Memory B cell (primary cell): ENCODE results near the gene NTNG2.
A peak's percentile ranks its signal among the peaks of the same experiment; 100 is the strongest.

Experiments used
- ATAC-seq: fragments of 150-1000 bp; cut with Tn5 transposase; 2 replicates; pipeline ENCODE4 v1.10.0; 2021; ENCODE audit warnings: low read depth, mild to moderate bottlenecking, moderate library complexity
- DNase-seq, 2 donors: peaks; one replicate each; pipeline ENCODE4 v3.0.0; 2022; ENCODE audit warnings: low spot score in 2 of 2
- H3K27ac Mint-ChIP-seq: one replicate; pipeline ENCODE4 v1.8.0; 2022; ENCODE audit warnings: mild to moderate bottlenecking, moderate library complexity, mixed read lengths
- H3K27me3 Mint-ChIP-seq: one replicate; pipeline ENCODE4 v1.8.0; 2022; ENCODE audit warnings: mixed read lengths
- H3K36me3 Mint-ChIP-seq: one replicate; pipeline ENCODE4 v1.8.0; 2022; ENCODE audit warnings: mild to moderate bottlenecking, mixed read lengths
- H3K4me1 Mint-ChIP-seq: one replicate; pipeline ENCODE4 v1.8.0; 2022; ENCODE audit warnings: mixed read lengths
- H3K4me3 Mint-ChIP-seq: one replicate; pipeline ENCODE4 v1.8.0; 2022; ENCODE audit warnings: mild to moderate bottlenecking, moderate library complexity, mixed read lengths
- H3K9me3 Mint-ChIP-seq: one replicate; pipeline ENCODE4 v1.8.0; 2022; ENCODE audit warnings: mixed read lengths

The NTNG2 gene

DNA sequence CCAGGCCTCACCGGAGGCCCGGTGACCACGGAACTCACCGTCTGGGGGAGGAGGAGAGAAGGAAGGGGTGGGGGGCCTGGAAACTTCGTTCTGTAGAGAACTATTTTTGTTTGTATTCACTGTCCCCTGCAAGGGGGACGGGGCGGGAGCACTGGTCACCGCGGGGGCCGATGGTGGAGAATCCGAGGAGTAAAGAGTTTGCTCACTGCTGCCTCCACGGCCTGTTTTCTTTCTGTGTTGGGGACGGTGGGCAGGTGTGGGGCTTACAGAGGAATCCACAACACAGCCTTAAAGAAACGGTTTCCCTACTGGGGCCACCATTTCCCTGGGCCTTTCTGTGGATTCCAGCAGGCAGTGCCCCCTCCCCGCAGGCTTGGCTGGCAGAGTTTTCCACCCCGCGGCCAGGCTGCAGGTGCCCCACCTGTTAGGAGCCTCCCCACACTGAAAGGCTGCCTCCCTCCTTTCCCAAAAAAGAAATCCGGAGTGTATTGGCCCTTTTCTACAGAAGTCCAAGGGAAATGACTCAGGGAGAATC is 80.8 kb downstream of the NTNG2 start:
- Mint-ChIP-seq H3K9me3 (no peaks in the 10 kb centered on the region), H3K4me1 (peaks cover 12% of the 10 kb centered on the region), H3K27me3 (peaks cover 2% of the 10 kb centered on the region), H3K36me3 (no peaks in the 10 kb centered on the region), H3K27ac (peak overlapping the region; percentile 76), H3K4me3 (peak overlapping the region; percentile 89)
- ATAC-seq (no peak), DNase-seq (no peak)

DNA sequence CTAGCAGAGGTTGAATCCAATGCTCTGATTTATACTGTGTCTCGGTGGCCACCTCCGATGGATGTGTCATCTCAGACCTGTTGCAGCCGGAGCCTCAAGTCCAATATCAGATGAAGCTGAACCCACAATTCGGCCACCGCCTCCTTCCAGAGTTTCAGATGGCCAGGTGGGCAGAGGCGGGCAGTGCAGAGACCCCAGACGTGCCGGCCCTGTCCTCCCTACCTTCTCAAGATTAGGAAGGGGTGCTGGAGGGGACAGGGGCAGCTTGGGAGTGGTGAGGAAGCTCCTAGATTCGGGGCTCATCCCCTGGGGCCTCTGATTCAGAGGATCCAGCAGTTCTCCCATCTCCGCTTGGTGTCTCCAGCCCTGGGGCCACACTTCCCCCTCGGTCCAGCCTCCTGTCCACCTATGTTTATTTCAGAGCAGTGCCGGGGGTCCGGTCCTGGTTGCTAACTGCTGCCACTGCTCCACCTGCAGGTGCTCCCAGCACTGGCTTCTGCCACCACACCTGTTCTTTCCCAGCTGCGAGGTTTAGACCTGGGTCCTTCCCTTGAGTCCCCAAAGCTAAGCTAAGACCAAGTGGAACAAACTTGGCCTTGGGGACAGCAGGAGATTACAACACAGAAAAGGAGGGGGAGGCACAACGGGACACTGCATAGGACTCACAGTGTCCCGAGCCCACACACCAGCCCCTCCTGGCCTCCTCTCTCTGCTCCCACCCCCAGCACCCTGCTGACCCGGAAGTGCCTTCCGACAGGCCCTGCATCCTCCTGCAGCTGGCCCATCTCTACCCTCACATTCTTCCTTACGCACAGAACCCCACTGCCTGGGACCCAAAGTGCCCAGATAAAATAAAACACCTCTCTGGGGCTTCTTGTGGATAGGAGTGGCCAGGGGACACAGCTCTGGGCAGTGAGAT is 81.6 kb downstream of the NTNG2 start:
- H3K27ac Mint-ChIP-seq = no peak overlapping the region
- no peaks in the 10 kb centered on the region for H3K9me3 Mint-ChIP-seq
- H3K4me3 Mint-ChIP-seq = peak overlapping the region; percentile 64
- H3K4me1 Mint-ChIP-seq = peaks cover 12% of the 10 kb centered on the region
- DNase-seq (no peak), ATAC-seq (no peak)
- peaks cover 2% of the 10 kb centered on the region for H3K27me3 Mint-ChIP-seq
- H3K36me3 Mint-ChIP-seq = no peaks in the 10 kb centered on the region

DNA sequence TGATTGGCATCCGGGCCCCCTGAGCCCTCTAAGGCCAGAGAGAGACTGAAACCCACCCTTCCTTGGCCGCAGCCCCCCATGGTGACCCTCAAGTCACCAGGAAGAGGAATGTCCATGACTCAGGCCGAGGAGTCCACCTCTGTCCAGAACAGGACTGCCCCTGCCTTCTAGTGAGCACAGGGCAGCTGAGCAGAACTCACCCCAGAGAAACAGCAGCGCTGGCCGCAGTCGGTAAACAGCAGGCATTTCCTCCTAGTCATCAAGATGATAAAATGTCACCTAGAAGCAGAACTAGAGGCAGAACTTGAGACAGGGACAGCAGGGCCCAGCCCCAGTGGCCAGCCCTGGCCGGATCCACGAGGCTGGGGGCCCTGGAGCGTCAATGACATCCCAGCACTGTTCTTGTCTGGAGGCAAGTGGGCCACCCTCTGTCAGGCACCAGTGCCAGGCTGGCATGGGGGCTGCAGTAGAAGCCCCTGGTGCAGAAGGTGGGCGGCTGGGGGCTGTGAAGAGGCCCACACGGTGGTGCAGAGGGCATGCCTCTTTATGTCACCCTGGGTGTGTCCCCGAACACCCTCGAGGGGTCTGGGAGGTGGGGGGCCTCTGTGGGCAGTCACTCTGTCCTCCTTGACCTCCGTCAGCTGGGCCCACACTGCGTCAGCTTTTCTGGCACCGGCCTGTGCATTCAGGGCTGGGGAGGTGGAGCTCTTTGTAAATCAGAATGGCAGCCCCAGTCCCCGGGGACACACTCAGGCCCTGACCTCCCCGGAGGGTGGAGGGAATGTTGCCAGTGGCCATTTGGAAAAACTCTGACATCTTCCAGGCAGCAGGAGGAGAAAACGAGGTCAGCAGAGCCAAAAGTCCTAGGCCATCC is 83.0 kb downstream of the NTNG2 start:
- no peak for DNase-seq
- Mint-ChIP-seq H3K27me3 (peaks cover 2% of the 10 kb centered on the region), H3K4me3 (no peak overlapping the region), H3K4me1 (peaks cover 7% of the 10 kb centered on the region), H3K9me3 (no peaks in the 10 kb centered on the region), H3K27ac (no peak overlapping the region), H3K36me3 (no peaks in the 10 kb centered on the region)
- no peak for ATAC-seq

GRCh38 chr9:132245465-132245864 is 83.6 kb downstream of the NTNG2 start:
- peaks cover 2% of the 10 kb centered on the region for H3K27me3 Mint-ChIP-seq
- DNase-seq = no peak
- H3K4me1 Mint-ChIP-seq = peaks cover 7% of the 10 kb centered on the region
- H3K27ac Mint-ChIP-seq = no peak overlapping the region
- no peak for ATAC-seq
- no peaks in the 10 kb centered on the region for H3K9me3 Mint-ChIP-seq
- H3K4me3 Mint-ChIP-seq = no peak overlapping the region
- H3K36me3 Mint-ChIP-seq = no peaks in the 10 kb centered on the region

GRCh38 chr9:132247942-132248341 is 86.1 kb downstream of the NTNG2 start:
- no peaks in the 10 kb centered on the region for H3K4me1 Mint-ChIP-seq
- no peak overlapping the region for H3K27ac Mint-ChIP-seq
- H3K27me3 Mint-ChIP-seq = peaks cover 2% of the 10 kb centered on the region
- no peak for DNase-seq
- H3K4me3 Mint-ChIP-seq = no peak overlapping the region
- H3K36me3 Mint-ChIP-seq = no peaks in the 10 kb centered on the region
- ATAC-seq = no peak
- no peaks in the 10 kb centered on the region for H3K9me3 Mint-ChIP-seq

DNA sequence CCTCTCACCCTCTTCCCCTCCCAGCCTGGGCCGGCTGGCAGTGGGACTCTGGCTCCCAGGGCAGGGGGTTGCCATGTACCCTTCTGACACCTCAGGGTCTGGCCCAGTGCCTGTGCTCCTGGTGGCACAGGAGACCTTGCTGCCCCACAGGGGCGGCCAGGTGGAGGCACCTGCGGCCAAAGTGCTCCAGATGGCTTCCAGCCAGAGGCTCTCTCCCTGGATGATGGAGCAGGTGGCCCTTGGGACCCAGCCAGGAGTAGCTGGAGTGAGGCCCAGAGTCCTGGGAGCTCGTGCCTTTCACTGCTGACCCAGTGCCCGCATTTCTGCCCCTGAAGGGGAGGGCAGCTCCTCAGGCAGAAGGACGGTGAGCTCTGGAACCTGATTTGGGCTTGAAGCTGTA is 87.3 kb downstream of the NTNG2 start:
- peaks cover 2% of the 10 kb centered on the region for H3K27me3 Mint-ChIP-seq
- no peaks in the 10 kb centered on the region for H3K9me3 Mint-ChIP-seq
- no peaks in the 10 kb centered on the region for H3K36me3 Mint-ChIP-seq

DNA sequence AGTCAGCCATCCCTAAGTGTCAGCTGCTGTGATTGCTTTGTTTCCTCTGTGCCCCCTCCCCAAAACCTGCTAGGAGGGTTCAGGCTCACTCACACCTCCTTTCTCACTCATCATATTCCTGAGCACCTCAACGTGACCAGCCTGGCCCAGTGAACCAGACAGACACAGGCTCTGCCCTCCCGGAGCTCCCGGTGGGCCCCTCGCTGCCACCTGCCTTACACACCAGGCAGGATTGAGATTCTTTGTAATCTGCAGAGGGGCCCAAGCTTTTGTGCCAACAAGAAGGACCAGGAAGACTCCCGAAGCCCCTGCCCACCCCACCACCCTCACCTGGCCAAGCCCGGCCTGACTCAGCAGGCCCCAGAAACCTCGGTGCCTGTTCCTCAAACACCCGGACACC is 87.8 kb downstream of the NTNG2 start:
- DNase-seq = no peak

More for the DNA sequence above, 87.3 kb downstream of the NTNG2 start:
- no peak for DNase-seq
- no peak for ATAC-seq
- Mint-ChIP-seq H3K4me1 (no peaks in the 10 kb centered on the region), H3K4me3 (no peak overlapping the region), H3K27ac (no peak overlapping the region)

DNA sequence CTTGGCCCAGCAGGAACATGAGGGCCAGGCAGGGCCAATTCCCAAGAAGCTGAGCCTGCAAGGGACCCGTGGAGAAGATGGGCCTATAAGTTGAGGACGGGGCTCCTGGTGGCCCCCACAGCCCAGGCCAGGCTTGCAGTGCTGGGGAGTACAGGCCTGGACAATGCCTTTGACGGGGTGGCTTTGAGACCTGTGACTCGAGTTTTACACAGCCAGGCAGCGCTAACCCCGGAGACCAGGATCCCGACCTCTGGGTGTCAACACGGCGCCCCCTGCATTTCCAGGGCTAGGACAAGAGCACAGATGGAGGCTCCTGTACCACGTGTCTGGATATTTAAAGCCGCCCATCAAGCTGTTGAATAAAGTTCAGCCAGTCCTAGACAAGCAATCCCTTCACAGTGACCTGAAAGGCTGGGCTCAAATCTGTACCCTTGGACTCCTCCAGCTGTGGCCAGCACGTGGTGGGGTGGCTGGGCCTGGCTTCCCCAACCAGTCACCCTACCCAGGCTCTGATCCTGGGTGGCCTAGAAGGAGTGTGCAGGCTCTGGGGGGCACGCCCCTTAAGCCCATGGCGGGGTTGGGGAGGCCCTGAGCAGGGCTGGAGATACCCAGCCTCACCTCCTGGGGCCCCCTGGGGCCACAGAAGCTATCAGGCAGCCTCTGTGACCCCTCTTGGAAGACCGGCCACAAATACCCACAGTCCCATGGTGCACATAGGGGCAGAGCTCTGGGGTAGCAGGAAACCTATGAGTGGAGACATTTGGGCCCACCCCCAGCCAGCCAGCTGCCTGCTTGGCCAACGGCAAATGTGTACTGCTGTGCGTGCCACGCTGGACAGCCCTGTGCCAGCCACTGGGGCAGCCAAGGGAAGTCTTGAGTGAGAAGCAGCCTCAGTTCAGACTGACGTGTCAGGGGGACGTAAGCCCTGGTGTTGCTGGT is 88.7 kb downstream of the NTNG2 start:
- H3K36me3 Mint-ChIP-seq = no peaks in the 10 kb centered on the region
- H3K27ac Mint-ChIP-seq = no peak overlapping the region
- DNase-seq (no peak), ATAC-seq (no peak)
- no peaks in the 10 kb centered on the region for H3K9me3 Mint-ChIP-seq
- H3K4me3 Mint-ChIP-seq = no peak overlapping the region
- peaks cover 2% of the 10 kb centered on the region for H3K27me3 Mint-ChIP-seq
- no peaks in the 10 kb centered on the region for H3K4me1 Mint-ChIP-seq

More for the DNA sequence above, 87.8 kb downstream of the NTNG2 start:
- Mint-ChIP-seq H3K4me1 (no peaks in the 10 kb centered on the region), H3K27ac (no peak overlapping the region), H3K36me3 (no peaks in the 10 kb centered on the region), H3K9me3 (no peaks in the 10 kb centered on the region), H3K27me3 (peaks cover 2% of the 10 kb centered on the region), H3K4me3 (no peak overlapping the region)
- no peak for ATAC-seq

- H3K4me1 Mint-ChIP-seq = peaks cover 12% of the 10 kb centered on the region
- H3K27ac Mint-ChIP-seq = peak overlapping the region; percentile 61
- H3K4me3 Mint-ChIP-seq = no peak overlapping the region
- no peak for ATAC-seq
- H3K9me3 Mint-ChIP-seq = no peaks in the 10 kb centered on the region
- no peaks in the 10 kb centered on the region for H3K27me3 Mint-ChIP-seq
- H3K36me3 Mint-ChIP-seq = peaks cover 9% of the 10 kb centered on the region
- DNase-seq = no peak
Observed at GRCh38 chr9:132260846-132261245, 99.0 kb downstream of the NTNG2 start.

DNA sequence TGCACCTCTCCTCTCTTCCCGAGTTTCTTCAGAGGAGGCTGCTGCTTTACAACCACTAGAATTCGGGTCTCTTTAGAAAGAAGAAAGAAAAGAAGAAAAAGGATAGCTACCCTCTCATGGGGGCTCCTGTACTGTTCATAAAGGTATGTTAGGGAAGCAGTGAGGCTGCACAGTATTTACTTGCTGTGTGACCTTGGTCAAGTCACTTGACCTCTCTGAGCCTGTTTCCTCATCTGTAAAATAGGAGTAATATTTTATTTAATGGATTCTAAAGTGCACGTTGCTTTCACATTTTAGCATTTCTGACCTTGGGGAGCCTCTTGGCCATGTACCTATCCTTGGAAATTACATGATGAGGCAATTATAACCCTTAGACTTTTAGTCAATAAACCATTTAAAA is 104.2 kb downstream of the NTNG2 start:
- DNase-seq = no peak
- Mint-ChIP-seq H3K4me1 (peaks cover 7% of the 10 kb centered on the region), H3K36me3 (peaks cover 20% of the 10 kb centered on the region), H3K9me3 (no peaks in the 10 kb centered on the region), H3K4me3 (no peak overlapping the region), H3K27me3 (no peaks in the 10 kb centered on the region), H3K27ac (no peak overlapping the region)
- no peak for ATAC-seq

DNA sequence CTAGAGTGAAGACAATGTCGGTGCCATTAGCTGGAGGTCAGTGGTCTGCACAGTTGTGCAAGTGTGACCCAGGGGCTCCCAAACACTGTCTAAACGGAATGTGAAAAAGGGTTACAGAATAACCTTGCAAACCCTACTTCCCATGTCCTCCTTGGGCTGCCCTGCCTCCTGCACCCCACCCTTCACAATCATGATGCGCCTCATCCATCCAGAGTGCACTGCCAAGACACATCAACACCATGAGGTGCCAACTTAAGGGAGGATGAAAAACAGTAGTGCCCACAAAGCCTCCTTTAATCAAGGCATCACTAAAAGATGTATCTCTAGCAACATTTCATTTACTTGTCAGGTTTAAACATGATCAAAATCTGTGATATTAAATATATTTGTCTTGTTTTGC is 105.8 kb downstream of the NTNG2 start:
- peaks cover 22% of the 10 kb centered on the region for H3K36me3 Mint-ChIP-seq
- peaks cover 5% of the 10 kb centered on the region for H3K4me1 Mint-ChIP-seq

GRCh38 chr9:132268725-132269352 is 107.0 kb downstream of the NTNG2 start:
- peak; percentile 81 for ATAC-seq

More for the DNA sequence above, 105.8 kb downstream of the NTNG2 start:
- DNase-seq (no peak), ATAC-seq (no peak)
- H3K4me3 Mint-ChIP-seq = no peak overlapping the region
- H3K27ac Mint-ChIP-seq = no peak overlapping the region
- no peaks in the 10 kb centered on the region for H3K27me3 Mint-ChIP-seq
- no peaks in the 10 kb centered on the region for H3K9me3 Mint-ChIP-seq

More at GRCh38 chr9:132268725-132269352, 107.0 kb downstream of the NTNG2 start:
- Mint-ChIP-seq H3K9me3 (no peaks in the 10 kb centered on the region), H3K4me1 (peaks cover 2% of the 10 kb centered on the region), H3K27ac (peak overlapping the region; percentile 15), H3K36me3 (peaks cover 24% of the 10 kb centered on the region), H3K4me3 (no peak overlapping the region), H3K27me3 (no peaks in the 10 kb centered on the region)
- peak; percentile 69 to 70 for DNase-seq
